Fibroblast of skin of scalp (primary cell): ENCODE results near the gene CGB2.

Experiments
- DNase-seq: peaks from one replicate; pipeline ENCODE4 v3.0.0-alpha.2; 2013

The CGB2 gene

GRCh38 chr19:49070416-49070815 lies 38.7 kb downstream of the CGB2 start:
- DNase-seq = no peak

GRCh38 chr19:49071860-49072547 lies 40.3 kb downstream of the CGB2 start:
- DNase-seq = peak; percentile 11

- peak; percentile 49 for DNase-seq
Observed at GRCh38 chr19:49073514-49074378, 42.1 kb downstream of the CGB2 start.

GRCh38 chr19:49074869-49075268 lies 43.2 kb downstream of the CGB2 start:
- peak; percentile 58 for DNase-seq

- no peak for DNase-seq
Observed at GRCh38 chr19:49080392-49080791, 48.7 kb downstream of the CGB2 start.

- no peak for DNase-seq
Observed at GRCh38 chr19:49081273-49081672, 49.6 kb downstream of the CGB2 start.
